ENCODE measurements around the gene RPL13A.
"Not testable (repeated sequence)": the region's sequence is repeated elsewhere in the genome, so short reads cannot be mapped to it uniquely, and the experiment has no call there.

RPL13A gene

DNA sequence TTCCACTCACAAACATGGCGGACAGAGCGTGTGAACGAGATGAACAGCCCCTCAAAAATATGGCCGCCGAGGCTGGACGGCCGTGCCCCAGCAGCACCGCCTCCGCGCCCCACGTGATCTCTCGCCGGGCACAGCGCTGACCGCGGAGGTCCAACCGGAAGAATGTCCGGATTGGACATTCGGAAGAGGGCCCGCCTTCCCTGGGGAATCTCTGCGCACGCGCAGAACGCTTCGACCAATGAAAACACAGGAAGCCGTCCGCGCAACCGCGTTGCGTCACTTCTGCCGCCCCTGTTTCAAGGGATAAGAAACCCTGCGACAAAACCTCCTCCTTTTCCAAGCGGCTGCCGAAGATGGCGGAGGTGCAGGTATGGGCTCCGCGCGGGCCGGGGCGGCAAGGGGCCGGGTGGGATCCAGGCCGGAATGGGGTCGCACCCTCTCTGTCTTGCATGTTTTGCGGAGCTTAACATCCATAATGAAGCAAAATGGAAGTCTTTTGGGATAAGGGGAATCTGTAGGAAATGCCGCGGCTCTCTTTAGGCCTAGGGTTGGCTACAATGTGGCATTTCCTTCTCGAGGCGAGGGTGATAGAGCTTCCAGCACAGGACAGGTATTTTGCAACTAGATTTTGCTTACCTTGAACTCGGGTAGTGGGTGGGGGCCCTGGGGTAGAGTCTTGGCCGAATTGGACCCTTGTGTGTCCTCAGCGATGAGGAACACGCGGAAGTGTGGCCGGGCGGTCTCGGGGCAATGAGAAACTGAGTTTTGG is at the start of gene RPL13A:
RPL13A (plus strand) TSS at position 332 of the 769 bp plus-strand sequence; CDS start at position 354, 22 bp downstream.
- DNase-seq: peak; percentile 100

DNA sequence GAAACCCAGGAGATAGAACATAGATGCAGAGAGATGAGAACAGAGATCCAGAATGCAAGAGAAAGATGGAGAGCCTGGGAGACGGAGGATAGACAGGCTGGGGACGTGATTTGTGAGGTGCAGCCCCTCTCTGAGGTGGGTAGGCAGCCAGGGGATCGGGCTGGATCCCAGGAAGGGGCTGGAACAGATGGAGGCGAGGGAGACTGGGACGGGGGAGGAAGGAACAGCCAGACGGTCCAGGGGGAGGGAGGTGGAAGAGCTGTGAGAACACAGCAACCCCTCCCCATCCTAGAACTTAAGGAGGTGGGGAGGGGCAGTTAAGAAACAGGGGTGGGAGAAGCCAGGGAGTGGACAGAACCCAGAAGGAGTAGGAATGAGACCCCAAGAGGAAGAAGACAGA is 49.1 kb upstream of the RPL13A start:
- DNase-seq: no peak

- no peak for DNase-seq
Observed at GRCh38 chr19:49439836-49440235, 47.6 kb upstream of the RPL13A start.

GRCh38 chr19:49440439-49441209 is 46.8 kb upstream of the RPL13A start:
- DNase-seq: no peak

DNA sequence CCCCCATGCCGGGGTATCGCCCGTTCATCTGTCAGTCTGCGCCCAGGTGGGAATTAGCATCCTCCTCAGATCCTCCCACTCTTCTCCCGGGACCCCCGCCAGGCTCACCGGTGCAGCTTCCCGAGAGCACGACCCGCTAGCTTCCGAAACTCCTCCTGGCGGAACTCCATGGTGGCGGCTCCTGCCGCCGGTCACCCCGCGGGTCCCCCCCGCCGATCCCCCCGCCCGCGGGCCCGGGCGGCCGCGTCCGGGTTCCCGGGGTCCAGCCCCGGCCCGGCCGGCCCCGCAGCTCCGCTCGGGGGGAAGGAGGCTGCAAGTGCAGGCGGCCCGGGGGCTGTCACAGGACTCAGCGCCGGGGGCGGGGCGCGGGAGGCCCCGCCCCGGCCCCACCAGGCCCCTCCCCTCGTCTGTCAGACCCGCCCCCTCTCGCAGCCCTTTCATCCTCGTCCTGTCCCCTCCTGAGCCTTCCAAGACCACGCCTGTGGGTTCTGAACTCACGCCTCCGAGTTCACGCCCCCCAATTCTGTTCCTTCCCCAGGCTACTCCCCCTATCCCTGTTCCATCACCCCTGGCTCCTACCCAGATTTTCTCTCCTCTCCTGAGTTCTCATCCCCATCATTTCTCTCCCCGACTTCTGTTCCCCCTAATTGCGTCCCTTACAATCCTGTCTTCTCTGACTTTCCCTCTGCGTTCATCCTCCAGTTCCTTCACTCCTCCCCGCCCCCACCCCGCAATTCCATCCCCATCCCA is 46.0 kb upstream of the RPL13A start, which contains the start of gene SLC17A7:
SLC17A7 (minus strand) TSS at position 318 of the 750 bp plus-strand sequence; CDS start at position 170, 148 bp downstream.
- DNase-seq: peak in 1 of 2 experiments; percentile 51

- no peak for DNase-seq
Observed at GRCh38 chr19:49441960-49442350, 45.5 kb upstream of the RPL13A start.

DNA sequence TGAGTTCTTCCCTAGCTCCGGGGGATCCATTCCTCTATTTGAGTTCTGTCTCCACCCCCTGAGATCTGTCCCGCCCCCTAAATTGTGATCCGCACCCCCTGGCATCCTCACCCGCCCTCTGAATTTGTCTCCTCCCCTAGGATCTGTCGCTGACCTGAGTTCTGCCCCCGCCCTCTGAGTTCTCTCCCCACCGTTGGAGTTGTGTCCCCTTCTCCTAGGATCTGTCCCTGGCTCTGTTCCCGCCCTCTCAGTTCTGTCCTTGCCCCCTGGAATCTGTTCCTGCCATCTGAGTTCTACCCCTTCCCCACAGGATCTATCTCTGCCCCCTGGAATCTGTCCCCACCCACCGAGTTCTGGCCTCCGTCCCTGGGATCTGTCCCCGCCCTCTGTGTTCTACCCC is 45.1 kb upstream of the RPL13A start:
- DNase-seq: no peak

DNA sequence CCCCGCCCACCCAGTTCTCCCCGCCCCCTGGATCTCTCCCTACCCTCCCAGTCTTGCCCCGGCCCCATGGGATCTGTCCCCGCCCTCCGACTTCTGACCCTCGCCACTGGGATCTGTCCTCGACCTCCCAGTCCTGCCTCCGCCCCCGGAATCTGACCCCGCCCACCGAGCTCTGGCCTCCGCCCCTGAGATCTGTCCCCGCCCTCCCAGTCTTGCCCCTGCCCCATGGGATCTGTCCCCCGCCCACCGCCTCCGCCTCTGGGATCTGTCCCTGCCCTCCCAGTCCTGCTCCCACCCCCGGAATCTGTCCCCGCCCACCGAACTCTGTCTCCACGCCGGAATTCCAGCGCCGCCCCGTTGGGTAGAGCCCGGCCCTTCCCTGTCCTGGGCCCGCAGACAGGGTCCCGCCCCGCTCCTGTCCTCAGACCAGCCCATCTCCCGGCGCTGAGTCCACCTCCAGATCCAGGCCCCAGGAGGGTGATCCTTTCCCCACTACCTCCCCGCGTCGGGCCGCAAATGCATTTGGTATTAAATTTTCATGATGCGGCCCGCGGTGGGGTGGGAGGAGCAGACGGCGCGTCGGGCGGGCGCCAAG is 44.5 kb upstream of the RPL13A start:
- DNase-seq: peak; percentile 78 to 86

DNA sequence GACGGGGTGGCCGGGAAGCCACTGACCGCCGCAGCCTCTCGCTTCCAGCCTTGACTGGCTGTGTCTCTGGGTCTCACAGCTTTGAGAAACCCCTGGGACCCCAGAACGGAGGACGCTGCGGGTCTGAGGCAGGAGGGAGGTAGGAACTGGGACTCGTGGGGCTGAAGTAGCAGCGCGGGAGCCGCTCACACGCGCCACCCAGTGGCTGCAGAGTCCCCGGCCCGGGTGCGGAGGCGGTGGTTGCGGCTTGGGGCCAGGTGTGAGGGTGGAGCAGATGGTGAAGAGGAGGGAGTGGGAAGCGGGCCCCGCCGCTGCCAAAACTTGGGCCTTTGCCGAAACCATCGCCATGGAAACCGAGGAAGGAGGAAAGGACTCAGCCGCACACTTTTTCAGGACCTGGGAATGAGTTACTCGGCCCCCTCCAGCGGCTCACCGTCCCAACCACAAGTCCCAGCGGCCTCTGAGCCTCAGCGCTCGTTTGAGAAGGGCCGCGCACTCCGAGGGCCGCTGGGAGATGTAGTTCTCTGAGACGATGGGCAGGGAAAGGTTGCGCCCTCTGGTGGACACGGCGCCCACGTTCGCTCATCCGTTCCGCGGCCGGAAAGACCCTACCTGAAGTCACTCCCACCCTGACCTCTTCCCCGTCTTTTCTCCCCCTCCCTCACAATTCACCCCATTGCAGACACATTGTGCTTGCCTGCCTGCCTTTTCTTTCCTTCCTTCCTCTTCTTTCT is 43.9 kb upstream of the RPL13A start:
- peak; percentile 96 to 97 for DNase-seq

DNA sequence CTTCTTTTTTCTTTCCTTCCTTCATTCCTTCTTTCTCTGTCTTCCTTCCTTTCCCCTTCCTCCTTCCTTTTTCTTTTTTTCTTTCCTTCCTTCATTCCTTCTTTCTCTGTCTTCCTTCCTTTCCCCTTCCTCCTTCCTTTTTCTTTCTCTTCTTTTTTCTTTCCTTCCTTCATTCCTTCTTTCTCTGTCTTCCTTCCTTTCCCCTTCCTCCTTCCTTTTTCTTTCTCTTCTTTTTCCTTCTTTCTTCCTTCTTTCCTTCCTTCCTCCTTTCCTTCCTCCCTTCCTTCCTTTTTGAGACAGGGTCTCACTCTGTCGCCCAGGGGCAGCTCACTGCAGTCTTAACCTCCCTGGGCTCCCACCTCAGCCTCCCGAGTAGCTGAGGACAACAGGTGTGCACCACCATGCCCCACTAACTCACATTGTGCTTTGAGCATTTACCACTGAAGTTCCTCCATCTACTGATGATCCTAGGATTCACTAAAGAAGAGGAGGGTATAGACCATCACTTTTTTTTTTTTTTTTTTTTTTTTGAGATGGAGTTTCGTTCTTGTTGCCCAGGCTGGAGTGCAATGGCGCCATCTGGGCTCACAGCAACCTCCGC is 43.2 kb upstream of the RPL13A start:
- not testable (repeated sequence) for DNase-seq

DNA sequence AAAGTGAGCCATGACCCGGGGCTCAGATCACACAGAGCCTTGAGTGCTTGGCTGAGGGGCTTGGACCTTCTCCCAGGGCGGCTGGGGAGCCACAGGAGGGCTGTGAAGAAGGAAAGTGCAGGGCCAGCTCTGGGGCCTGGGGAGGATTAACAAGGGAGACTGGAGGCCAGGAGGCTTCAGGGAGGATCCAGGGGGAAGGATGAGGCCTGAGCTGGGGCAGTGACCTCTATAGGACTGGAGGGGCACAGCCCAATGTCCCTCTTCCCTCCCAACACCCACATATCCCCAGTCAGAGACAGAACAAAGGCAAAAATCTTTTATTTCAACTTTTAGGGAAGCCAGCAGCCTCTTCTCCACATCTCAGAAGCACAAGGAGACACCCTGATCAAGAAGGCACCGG is 41.4 kb upstream of the RPL13A start:
- no peak for DNase-seq

- DNase-seq: no peak
Observed at GRCh38 chr19:49447485-49448431, 39.6 kb upstream of the RPL13A start.

DNA sequence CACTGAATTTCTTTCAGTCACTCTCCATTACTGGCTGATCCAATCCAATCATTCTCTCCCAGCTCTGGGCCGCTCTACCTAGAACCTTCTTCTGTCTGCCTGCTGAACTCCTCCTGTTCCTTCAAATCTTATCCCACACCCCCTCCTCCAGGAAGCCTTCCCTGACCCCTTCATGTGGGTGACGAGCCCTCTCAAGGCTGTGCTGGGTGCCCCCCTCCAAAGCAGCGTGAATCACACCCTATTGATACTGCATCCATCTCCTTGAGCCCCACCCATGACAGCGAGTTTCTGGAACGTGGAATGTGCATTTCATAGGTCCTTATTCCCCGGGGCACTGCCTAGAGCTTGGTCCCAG is 39.0 kb upstream of the RPL13A start:
- no peak for DNase-seq

DNA sequence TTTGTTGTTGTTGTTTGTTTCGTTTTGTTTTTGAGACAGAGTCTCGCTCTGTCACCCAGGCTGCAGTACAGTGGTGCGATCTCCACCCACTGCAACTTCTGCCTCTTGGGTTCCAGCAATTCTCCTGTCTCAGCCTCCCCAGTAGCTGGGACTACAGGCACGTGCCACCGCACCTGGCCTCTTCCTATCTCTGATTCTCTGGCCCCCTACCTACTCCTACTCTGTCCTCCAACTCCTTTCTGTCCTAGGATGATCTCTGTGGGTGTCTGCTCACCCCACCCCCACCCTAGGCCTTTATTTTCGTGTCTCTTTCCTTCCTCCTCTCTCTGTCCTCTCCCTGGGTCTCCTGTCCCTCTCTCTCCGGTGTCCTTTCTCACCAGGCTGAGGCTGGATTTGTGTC is 37.0 kb upstream of the RPL13A start:
- DNase-seq: no peak

GRCh38 chr19:49451430-49452181 is 35.8 kb upstream of the RPL13A start, which contains the start of gene PIH1D1:
PIH1D1 (minus strand) TSS chr19:49451814; CDS start chr19:49451574, 240 bp downstream.
- DNase-seq: peak; percentile 100

GRCh38 chr19:49453013-49453756 is 34.2 kb upstream of the RPL13A start, which contains the start of gene ALDH16A1:
ALDH16A1 (plus strand) TSS chr19:49453225; CDS start chr19:49453332, 107 bp downstream.
- DNase-seq: peak; percentile 99 to 100

DNA sequence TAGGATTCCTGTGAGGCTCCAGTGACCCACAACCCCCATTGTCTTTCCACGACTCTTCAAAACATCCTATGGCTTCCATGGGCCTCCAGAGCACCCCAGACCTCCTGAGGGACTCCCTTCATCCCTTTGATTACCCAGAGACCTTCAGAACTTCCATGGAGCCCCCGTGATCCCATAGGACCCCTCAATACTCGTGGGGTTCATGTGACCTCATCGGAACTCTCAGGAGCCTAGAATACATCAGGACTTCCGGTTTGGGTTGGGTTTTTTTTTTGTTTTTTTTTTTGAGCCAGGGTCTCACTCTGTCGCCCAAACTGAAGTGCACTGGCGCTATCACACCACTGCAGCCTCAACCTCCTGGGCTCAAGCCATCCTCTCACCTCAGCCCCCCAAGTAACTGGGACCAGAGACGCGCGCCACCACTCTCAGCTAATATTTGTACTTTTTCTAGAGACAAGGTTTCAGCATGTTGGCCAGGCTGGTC is 33.6 kb upstream of the RPL13A start:
- no peak for DNase-seq

DNA sequence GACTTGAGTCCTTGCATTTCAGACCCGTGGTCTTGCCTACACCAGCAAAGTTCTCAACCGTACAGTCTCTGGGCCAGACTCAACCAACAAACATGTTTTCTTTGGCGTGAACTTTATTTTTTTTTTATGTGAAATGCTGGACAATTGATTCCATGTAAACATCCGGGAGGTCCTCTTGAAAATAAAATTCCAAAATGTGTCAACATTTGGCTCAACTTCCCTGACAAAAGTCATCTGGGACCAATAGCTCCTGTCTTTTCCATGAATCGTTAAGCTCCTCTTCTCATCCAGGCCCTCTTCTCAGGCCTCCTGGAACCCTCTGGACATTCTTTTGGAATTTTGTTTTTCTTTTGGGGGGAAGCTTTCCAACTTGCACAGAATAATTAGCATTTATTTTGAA is 31.6 kb upstream of the RPL13A start:
- no peak for DNase-seq

- DNase-seq: no peak
Observed at GRCh38 chr19:49456326-49456725, 31.1 kb upstream of the RPL13A start.

Data from NCI-H1930 (cell line).